Cardiac fibroblast (primary cell): Measurements from ENCODE around the gene KIF23.

Experiments
- DNase-seq, 2 donors: peaks; one replicate each; pipeline versions ENCODE4 v3.0.0 to v3.0.0-alpha.2; 2010; ENCODE audit warnings: low read depth in 2 of 2
- H3K4me3 ChIP-seq, 2 donors: replicated peaks in 1 of 2; 1 replicate in 1 of 2; 2 replicates in 1 of 2; pipeline ENCODE4 v1.5.1; 2011; ENCODE audit warnings: low read depth in 2 of 2, low read length in 2 of 2, mild to moderate bottlenecking in 2 of 2, moderate library complexity in 1 of 2
- TF ChIP-seq, protein P1 (sequence below): IDR thresholded peaks from one replicate; pipeline ENCODE4 v1.5.1; 2011; ENCODE audit warnings: low read depth, mild to moderate bottlenecking, low read length, inconsistent platforms

The KIF23 gene

GRCh38 chr15:69496001-69496400 is 81.9 kb downstream of the KIF23 start:
- DNase-seq, result no peak

GRCh38 chr15:69497076-69497475 is 82.9 kb downstream of the KIF23 start:
- no peak for DNase-seq
- TF ChIP-seq, protein P1, sequence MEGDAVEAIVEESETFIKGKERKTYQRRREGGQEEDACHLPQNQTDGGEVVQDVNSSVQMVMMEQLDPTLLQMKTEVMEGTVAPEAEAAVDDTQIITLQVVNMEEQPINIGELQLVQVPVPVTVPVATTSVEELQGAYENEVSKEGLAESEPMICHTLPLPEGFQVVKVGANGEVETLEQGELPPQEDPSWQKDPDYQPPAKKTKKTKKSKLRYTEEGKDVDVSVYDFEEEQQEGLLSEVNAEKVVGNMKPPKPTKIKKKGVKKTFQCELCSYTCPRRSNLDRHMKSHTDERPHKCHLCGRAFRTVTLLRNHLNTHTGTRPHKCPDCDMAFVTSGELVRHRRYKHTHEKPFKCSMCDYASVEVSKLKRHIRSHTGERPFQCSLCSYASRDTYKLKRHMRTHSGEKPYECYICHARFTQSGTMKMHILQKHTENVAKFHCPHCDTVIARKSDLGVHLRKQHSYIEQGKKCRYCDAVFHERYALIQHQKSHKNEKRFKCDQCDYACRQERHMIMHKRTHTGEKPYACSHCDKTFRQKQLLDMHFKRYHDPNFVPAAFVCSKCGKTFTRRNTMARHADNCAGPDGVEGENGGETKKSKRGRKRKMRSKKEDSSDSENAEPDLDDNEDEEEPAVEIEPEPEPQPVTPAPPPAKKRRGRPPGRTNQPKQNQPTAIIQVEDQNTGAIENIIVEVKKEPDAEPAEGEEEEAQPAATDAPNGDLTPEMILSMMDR, result no peak
- no peak overlapping the region for H3K4me3 ChIP-seq

More at GRCh38 chr15:69496001-69496400, 81.9 kb downstream of the KIF23 start:
- no peak overlapping the region for H3K4me3 ChIP-seq
- TF ChIP-seq, protein P1, result no peak

GRCh38 chr15:69497667-69498066 is 83.5 kb downstream of the KIF23 start:
- TF ChIP-seq, protein P1, result no peak
- no peak for DNase-seq

More at GRCh38 chr15:69497667-69498066, 83.5 kb downstream of the KIF23 start:
- no peak overlapping the region for H3K4me3 ChIP-seq
